ENCODE results near the gene POLDIP3. TPM values are rescaled to one million over a fixed set of nuclear protein-coding genes. Genes with fewer than 3 reads are reported as not detected.

POLDIP3 gene
- total RNA-seq, 1 donor from 2014 or later: 77.8 TPM

DNA sequence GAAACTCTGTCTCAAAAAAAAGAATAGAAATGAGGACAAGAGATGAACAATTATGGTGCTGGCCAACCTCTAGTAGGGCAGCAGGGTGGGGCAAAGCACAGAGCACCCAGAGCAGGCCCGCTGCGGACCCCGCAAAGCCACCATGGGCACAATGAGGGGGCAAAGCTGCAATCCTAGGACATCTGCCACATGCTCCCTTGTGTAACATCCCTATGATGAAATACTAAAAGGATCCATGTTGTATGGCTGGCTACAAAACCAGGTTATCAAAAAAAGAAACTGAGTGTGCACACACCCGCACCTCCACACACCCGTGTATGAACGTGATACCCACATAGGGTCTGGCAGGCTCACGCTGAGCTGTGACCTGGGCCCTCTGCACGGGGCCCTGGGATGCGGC, 18.3 kb upstream of the POLDIP3 start:
- DNase-seq (ENCODE audit: extremely low spot score, unreplicated experiment): no peak
- Mint-ChIP-seq H3K4me1 (ENCODE audit: unreplicated experiment) (peaks cover 31% of the 10 kb centered on the region), H3K27me3 (ENCODE audit: unreplicated experiment) (no peaks in the 10 kb centered on the region), H3K9me3 (ENCODE audit: unreplicated experiment) (no peaks in the 10 kb centered on the region), H3K27ac (ENCODE audit: unreplicated experiment) (peak overlapping the region; percentile 4), H3K4me3 (ENCODE audit: unreplicated experiment) (no peak overlapping the region), H3K36me3 (ENCODE audit: unreplicated experiment) (peaks cover 27% of the 10 kb centered on the region)
- no peak for TF ChIP-seq CTCF (IDR thresholded peaks at IDR 0.05)

- Mint-ChIP-seq H3K27me3 (ENCODE audit: unreplicated experiment) (no peaks in the 10 kb centered on the region), H3K4me1 (ENCODE audit: unreplicated experiment) (peaks cover 27% of the 10 kb centered on the region), H3K27ac (ENCODE audit: unreplicated experiment) (peak overlapping the region; percentile 54), H3K36me3 (ENCODE audit: unreplicated experiment) (peaks cover 27% of the 10 kb centered on the region), H3K9me3 (ENCODE audit: unreplicated experiment) (no peaks in the 10 kb centered on the region), H3K4me3 (ENCODE audit: unreplicated experiment) (no peak overlapping the region)
- DNase-seq (ENCODE audit: extremely low spot score, unreplicated experiment): no peak
- TF ChIP-seq CTCF (IDR thresholded peaks at IDR 0.05): peak; percentile 42
Observed at GRCh38 chr22:42632096-42632495, 17.4 kb upstream of the POLDIP3 start.

GRCh38 chr22:42630901-42631602, 16.4 kb upstream of the POLDIP3 start:
- TF ChIP-seq CTCF (IDR thresholded peaks at IDR 0.05): no peak

GRCh38 chr22:42630211-42630610, 15.5 kb upstream of the POLDIP3 start:
- DNase-seq (ENCODE audit: extremely low spot score, unreplicated experiment): no peak
- TF ChIP-seq CTCF (IDR thresholded peaks at IDR 0.05): no peak
- peaks cover 26% of the 10 kb centered on the region for H3K36me3 Mint-ChIP-seq (ENCODE audit: unreplicated experiment)
- H3K27ac Mint-ChIP-seq (ENCODE audit: unreplicated experiment): no peak overlapping the region
- no peak overlapping the region for H3K4me3 Mint-ChIP-seq (ENCODE audit: unreplicated experiment)
- no peaks in the 10 kb centered on the region for H3K9me3 Mint-ChIP-seq (ENCODE audit: unreplicated experiment)
- H3K4me1 Mint-ChIP-seq (ENCODE audit: unreplicated experiment): peaks cover 17% of the 10 kb centered on the region
- no peaks in the 10 kb centered on the region for H3K27me3 Mint-ChIP-seq (ENCODE audit: unreplicated experiment)

More at GRCh38 chr22:42630901-42631602, 16.4 kb upstream of the POLDIP3 start:
- Mint-ChIP-seq H3K36me3 (ENCODE audit: unreplicated experiment) (peaks cover 28% of the 10 kb centered on the region), H3K9me3 (ENCODE audit: unreplicated experiment) (no peaks in the 10 kb centered on the region), H3K27me3 (ENCODE audit: unreplicated experiment) (no peaks in the 10 kb centered on the region), H3K4me3 (ENCODE audit: unreplicated experiment) (no peak overlapping the region), H3K27ac (ENCODE audit: unreplicated experiment) (peak overlapping the region; percentile 54), H3K4me1 (ENCODE audit: unreplicated experiment) (peaks cover 20% of the 10 kb centered on the region)
- DNase-seq (ENCODE audit: extremely low spot score, unreplicated experiment): no peak

- Mint-ChIP-seq H3K9me3 (ENCODE audit: unreplicated experiment) (no peaks in the 10 kb centered on the region), H3K36me3 (ENCODE audit: unreplicated experiment) (peaks cover 24% of the 10 kb centered on the region), H3K27ac (ENCODE audit: unreplicated experiment) (no peak overlapping the region), H3K27me3 (ENCODE audit: unreplicated experiment) (no peaks in the 10 kb centered on the region), H3K4me1 (ENCODE audit: unreplicated experiment) (peaks cover 27% of the 10 kb centered on the region), H3K4me3 (ENCODE audit: unreplicated experiment) (no peak overlapping the region)
- no peak for TF ChIP-seq CTCF (IDR thresholded peaks at IDR 0.05)
- no peak for DNase-seq (ENCODE audit: extremely low spot score, unreplicated experiment)
Observed at GRCh38 chr22:42627981-42628380, 13.3 kb upstream of the POLDIP3 start.

All from osteocyte (in vitro differentiated cells).